Endothelial cell (in vitro differentiated cells): ENCODE data around the gene PANK4. TPM values are rescaled to one million over a fixed set of nuclear protein-coding genes. Genes with fewer than 3 reads are reported as not detected.
"Not testable (repeated sequence)": the region's sequence is repeated elsewhere in the genome, so short reads cannot be mapped to it uniquely, and the experiment has no call there.

Source experiments
- DNase-seq: peaks from one replicate; pipeline ENCODE4 v3.0.0; 2021; ENCODE audit warnings: low spot score
- H3K27ac Mint-ChIP-seq: one replicate; pipeline ENCODE4 v1.8.0; 2021; ENCODE audit warnings: mixed read lengths, inconsistent platforms; ENCODE audit not compliant: unreplicated experiment
- H3K27me3 Mint-ChIP-seq: one replicate; pipeline ENCODE4 v1.8.0; 2021; ENCODE audit warnings: mild to moderate bottlenecking, moderate library complexity, mixed read lengths, inconsistent platforms; ENCODE audit not compliant: unreplicated experiment
- H3K36me3 Mint-ChIP-seq: one replicate; pipeline ENCODE4 v1.8.0; 2021; ENCODE audit warnings: mild to moderate bottlenecking, low read depth, mixed read lengths, inconsistent platforms; ENCODE audit not compliant: unreplicated experiment
- H3K4me1 Mint-ChIP-seq: one replicate; pipeline ENCODE4 v1.8.0; 2021; ENCODE audit warnings: mild to moderate bottlenecking, mixed read lengths, inconsistent platforms; ENCODE audit not compliant: unreplicated experiment
- H3K4me3 Mint-ChIP-seq: one replicate; pipeline ENCODE4 v1.8.0; 2021; ENCODE audit warnings: mild to moderate bottlenecking, mixed read lengths, inconsistent platforms; ENCODE audit not compliant: unreplicated experiment
- H3K9me3 Mint-ChIP-seq: one replicate; pipeline ENCODE4 v1.8.0; 2021; ENCODE audit warnings: mixed read lengths, inconsistent platforms; ENCODE audit not compliant: unreplicated experiment
- CTCF ChIP-seq: fragments of 200-600 bp; sonication (generic); IDR thresholded peaks from one replicate; pipeline ENCODE4 v1.5.0; 2021; ENCODE audit warnings: antibody characterized with exemption; ENCODE audit not compliant: unreplicated experiment
- total RNA-seq: library from RNA; stranded (reverse); fragmentation: NEBNext Ultra II Directional; extraction: Animal tissue kit (Norgen Biotek cat#: 25700); gene quantifications from one replicate; pipeline ENCODE4 v1.2.1, GENCODE V29; 2021; ENCODE audit not compliant: unreplicated experiment

PANK4 gene
- total RNA-seq, 1 donor from 2014 or later: 32.3 TPM

- Mint-ChIP-seq H3K4me3 (no peak overlapping the region), H3K27ac (no peak overlapping the region), H3K27me3 (peaks cover 7% of the 10 kb centered on the region), H3K9me3 (no peaks in the 10 kb centered on the region), H3K36me3 (no peaks in the 10 kb centered on the region), H3K4me1 (no peaks in the 10 kb centered on the region)
- TF ChIP-seq CTCF: no peak
- DNase-seq: no peak
Measured at GRCh38 chr1:2570332-2570731, 43.9 kb upstream of the PANK4 start.

- not testable (repeated sequence) for H3K9me3 Mint-ChIP-seq, H3K27me3 Mint-ChIP-seq, H3K4me1 Mint-ChIP-seq, H3K4me3 Mint-ChIP-seq, H3K36me3 Mint-ChIP-seq, H3K27ac Mint-ChIP-seq, DNase-seq
Measured at GRCh38 chr1:2569703-2570102, 43.3 kb upstream of the PANK4 start.

GRCh38 chr1:2569060-2569459 lies 42.7 kb upstream of the PANK4 start:
- Mint-ChIP-seq H3K36me3 (no peaks in the 10 kb centered on the region), H3K4me1 (no peaks in the 10 kb centered on the region), H3K9me3 (no peaks in the 10 kb centered on the region), H3K27me3 (peaks cover 7% of the 10 kb centered on the region), H3K4me3 (no peak overlapping the region), H3K27ac (no peak overlapping the region)
- TF ChIP-seq CTCF: no peak
- DNase-seq: no peak

- not testable (repeated sequence) for H3K4me1 Mint-ChIP-seq, H3K4me3 Mint-ChIP-seq, DNase-seq, H3K27me3 Mint-ChIP-seq, H3K27ac Mint-ChIP-seq, H3K36me3 Mint-ChIP-seq, H3K9me3 Mint-ChIP-seq
Measured at GRCh38 chr1:2568187-2568816, 41.9 kb upstream of the PANK4 start.

GRCh38 chr1:2567083-2567679 lies 40.8 kb upstream of the PANK4 start:
- no peak for DNase-seq
- H3K36me3 Mint-ChIP-seq: no peaks in the 10 kb centered on the region
- no peak overlapping the region for H3K4me3 Mint-ChIP-seq
- no peaks in the 10 kb centered on the region for H3K4me1 Mint-ChIP-seq
- H3K27ac Mint-ChIP-seq: no peak overlapping the region
- peaks cover 8% of the 10 kb centered on the region for H3K27me3 Mint-ChIP-seq
- no peak for TF ChIP-seq CTCF
- no peaks in the 10 kb centered on the region for H3K9me3 Mint-ChIP-seq
